NK-92 (cell line): ENCODE data around the gene MSMP.

ENCODE experiments used
- DNase-seq: peaks from one replicate; lab custom pipeline; 2025; ENCODE audit not compliant: unreplicated experiment; lab: John Stamatoyannopoulos, UW

The MSMP gene

DNA sequence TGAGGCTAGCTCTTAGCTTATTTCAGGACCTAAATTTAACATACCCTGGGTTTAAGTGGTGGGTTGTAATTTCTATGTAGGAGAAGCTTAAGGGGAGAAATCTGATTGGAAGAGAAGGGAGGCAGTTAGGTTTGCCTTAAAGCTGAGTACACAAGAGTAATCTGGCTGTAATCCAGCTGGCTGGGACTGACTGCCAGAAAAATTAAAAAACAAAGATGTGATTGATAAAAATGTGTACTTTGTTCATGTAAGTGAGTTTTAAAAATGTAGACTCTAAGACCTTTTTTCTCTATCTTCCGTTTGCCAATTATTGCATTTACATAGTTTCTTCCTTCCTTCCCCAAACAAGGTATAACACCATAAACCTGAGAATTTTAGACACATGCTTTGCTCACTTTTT is 17.5 kb upstream of the MSMP start:
- no peak for DNase-seq

DNA sequence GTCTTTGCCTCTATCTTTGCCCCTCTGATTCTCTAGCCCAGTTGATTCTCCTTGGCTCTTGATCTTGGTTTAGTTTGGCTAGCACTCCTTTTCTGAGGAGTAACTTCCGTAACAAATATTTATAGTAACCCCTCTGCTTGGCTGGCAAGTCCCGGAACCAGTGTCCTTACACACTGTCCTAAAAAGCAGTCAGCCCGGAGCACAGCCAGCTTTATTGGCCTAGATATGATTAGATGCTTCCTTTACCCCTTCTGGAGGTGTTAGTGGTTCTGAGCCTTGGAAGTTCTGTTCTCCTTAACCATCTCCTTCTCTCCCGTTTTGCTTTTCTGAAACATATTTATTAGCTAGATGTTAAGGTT is 17.0 kb upstream of the MSMP start:
- DNase-seq = no peak

DNA sequence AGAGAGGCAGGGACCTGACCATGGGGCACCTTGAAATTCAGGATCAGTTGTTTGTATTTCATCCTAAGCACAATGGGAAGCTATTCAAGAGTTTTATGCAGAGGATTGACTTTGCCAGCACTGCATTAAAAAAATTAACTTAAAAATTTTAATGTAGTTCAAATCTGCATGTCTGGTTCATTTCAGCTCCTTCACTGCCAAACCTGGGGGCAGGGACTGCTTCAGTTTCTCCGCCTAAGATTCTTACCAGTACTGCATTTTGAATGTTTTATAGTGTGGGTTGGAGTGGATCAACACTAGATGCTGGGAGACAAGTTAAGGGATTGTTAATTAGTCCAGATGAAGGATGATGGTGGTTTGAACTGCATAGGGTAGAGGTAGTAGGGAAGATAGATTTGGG is 15.7 kb upstream of the MSMP start:
- DNase-seq = no peak

- no peak for DNase-seq
Measured at GRCh38 chr9:35767458-35767857, 13.4 kb upstream of the MSMP start.

- no peak for DNase-seq
Measured at GRCh38 chr9:35766997-35767396, 12.9 kb upstream of the MSMP start.

DNA sequence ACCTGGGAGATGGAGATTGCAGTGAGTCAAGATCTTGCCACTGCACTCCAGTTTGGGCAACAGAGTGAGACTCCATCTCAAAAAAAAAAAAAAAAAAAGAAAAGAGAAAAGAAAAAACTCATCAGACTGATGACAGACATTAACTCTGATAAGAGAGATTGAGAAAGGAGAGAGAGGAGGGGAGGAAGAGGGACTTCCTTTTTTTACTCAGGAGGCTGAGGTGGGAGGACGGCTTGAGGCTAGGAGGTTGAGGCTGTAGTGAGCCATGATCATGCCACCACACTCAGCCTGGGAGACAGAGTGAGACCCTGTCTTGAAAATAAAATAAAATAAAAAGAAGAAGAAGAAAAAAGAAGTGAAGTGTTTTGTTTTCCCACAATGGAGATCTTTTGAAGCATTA is 9.7 kb upstream of the MSMP start:
- DNase-seq = no peak

GRCh38 chr9:35763181-35763580 is 9.1 kb upstream of the MSMP start:
- no peak for DNase-seq

GRCh38 chr9:35760651-35761050 is 6.6 kb upstream of the MSMP start:
- no peak for DNase-seq

GRCh38 chr9:35759795-35760194 is 5.7 kb upstream of the MSMP start:
- DNase-seq = no peak

- DNase-seq = no peak
Measured at GRCh38 chr9:35758475-35759050, 4.5 kb upstream of the MSMP start.

GRCh38 chr9:35757892-35758275 is 3.8 kb upstream of the MSMP start:
- DNase-seq = no peak

DNA sequence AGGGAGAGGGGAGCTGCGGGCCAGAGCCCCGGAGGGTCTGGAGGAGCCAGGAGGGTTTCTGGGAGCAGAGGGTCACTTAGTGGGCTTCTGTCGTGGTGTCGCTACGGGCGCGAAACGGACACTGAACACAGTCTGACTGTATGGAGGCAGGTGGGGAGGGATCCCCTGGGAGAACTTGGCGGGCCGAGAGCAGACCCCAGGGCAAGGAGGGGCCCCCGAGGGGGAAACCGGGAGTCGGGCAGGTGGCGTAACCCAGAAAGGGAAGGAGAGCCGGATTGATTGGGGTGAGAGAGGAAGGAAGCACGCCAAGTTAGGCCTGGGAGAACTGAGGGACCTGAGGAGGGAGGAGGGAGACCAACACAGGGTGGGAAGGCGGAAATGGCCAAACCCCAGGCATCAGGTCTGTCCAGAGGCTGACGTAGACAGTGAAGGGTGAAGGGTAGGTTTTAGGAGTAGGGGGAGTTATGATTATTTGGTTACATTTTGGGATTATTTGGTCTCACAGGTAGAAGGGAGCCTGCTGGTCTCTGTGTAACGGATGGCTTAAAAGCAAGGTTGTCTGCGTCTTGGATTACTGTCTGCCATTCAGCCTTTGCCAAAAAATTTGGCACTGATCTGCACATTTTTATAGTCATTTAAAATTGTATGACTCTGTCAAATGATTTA is 3.3 kb upstream of the MSMP start:
- no peak for DNase-seq

DNA sequence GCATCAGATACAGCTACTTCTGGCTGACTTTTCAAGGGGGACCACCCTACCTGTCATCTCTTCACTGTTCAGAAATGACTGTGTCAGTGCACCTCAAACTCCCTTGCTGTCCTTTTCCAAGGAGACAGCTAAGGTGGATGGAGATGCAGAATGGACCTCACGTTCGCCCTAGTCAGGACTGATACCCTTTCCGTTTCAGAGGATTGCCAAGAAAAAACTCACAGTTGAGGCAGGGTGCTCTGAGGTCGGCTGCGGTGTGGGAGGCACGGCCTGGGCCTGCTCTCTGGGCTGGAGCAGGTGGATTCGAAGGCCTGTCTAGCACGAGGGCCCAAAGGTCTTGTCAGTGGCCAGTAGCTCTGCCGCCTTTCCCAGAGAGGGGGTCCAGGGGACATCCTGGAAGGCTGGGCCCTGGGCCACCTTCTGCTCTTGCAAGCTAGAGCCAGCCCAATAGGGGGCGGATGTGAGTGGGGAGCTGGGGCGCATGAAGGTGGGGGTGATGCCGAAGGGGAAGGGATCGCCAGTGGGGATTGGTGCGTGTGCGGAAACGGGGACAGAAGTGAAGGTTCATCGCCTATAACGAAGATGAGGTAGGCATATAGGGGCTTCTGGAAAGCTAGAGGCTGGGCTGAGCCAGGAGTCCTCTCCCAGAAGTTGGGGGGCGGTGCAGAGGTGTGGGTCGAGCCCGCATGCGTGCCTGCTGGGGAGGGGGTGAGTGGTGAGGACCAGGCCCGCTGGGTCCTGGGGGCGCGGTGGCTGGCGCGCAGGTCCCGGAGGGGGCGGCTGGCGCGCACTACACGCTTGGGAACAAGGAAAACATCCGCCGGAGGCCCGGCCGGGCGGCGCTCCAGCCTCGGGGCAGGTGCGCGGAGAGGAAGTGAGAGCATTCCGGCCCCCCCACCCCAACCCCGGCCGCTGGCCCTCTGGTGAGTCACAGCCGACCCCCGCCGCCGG is 2.5 kb upstream of the MSMP start:
- no peak for DNase-seq

DNA sequence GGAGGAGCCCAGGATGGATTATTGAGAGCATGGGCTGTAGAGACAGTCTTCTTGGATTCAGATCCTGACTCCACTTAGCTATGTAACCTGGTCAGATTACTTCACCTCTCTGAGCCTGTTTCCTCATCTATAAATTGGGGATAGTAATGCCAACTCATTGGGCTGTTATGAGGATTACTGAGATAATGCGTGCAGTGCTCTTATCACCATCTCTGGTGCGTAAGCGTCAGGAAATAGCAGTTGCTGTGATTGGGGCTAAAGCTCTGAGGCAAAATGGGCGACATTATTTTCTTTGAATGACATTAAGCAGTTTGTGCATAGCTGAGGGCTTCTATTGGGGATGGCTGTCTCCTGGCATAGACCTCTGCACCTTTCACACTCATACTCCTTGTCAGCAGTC is 995 bp upstream of the MSMP start:
- no peak for DNase-seq

- no peak for DNase-seq
Measured at GRCh38 chr9:35753466-35753865, 610 bp downstream of the MSMP start.

- DNase-seq = no peak
Measured at GRCh38 chr9:35750256-35750531, 3.9 kb downstream of the MSMP start.

- no peak for DNase-seq
Measured at GRCh38 chr9:35749515-35750255, 4.4 kb downstream of the MSMP start.

DNA sequence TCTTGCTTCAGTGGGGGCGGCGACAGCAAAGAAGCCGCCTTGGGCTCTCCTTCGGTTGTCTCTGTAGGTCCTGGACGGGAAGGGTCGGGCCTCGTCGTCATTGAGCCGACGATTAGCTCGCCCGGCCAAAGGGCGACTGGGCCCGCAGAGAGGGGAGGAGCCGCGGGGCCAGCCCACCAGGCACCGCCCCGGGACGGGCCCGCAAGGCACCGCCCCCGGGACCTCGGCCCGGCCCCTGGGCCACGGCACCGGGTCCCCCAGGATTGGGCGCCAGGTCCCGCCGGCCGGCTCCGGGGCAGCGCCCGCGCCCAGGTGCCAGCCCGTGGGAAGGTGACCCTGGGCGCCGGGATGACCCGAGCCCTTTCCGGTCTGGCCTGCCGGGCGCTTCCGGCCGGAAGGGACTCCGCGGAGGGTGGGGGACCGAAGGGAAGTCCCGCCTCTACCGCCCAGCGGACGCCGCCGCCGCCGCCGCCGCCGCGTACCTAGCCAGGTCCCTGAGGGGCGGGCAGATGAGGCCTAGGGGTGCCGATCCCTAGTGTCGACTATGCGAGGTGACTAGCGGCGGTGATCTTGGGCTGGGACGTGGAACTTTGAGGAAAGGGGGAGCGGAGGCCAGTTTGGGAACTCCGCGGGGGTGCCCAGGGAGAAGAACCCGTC is 5.1 kb downstream of the MSMP start, which contains the start of the genes GBA2 and RGP1:
Gene GBA2 (minus strand): TSS at position 371 of the 657 bp plus-strand sequence. CDS start 524 bp downstream, outside the sequence.
Gene RGP1 (plus strand): TSS at position 430 of the 657 bp plus-strand sequence. CDS start 469 bp downstream, outside the sequence.
- no peak for DNase-seq

GRCh38 chr9:35748242-35748857 is 5.7 kb downstream of the MSMP start:
- no peak for DNase-seq

DNA sequence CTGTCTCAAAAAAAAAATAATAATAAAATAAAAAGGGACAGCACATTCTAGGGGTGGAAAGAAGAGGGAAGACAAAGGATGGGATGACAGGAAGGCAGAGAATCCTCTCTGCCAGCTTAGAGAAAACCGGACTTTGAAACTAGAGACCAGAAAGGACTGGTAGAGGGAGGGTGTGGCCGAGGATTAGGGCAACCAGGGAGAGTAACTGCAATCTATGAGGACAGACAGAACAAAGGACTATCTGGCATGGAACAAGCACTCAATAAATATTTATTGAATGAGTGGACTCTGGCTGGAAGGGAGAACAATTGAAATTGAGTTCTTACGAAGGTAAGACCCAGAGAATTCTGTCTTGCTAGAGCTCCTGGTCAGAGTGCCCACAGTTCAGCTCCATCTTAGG is 7.5 kb downstream of the MSMP start:
- no peak for DNase-seq

GRCh38 chr9:35745569-35745968 is 8.5 kb downstream of the MSMP start:
- no peak for DNase-seq
